GM13977 (cell line): ENCODE data around the gene INPP5F.
"Not testable (repeated sequence)": the region's sequence is repeated elsewhere in the genome, so short reads cannot be mapped to it uniquely, and the experiment has no call there.

Experiments used
- DNase-seq: peaks from one replicate; pipeline ENCODE4 v3.0.0; 2012; ENCODE audit warnings: low spot score
- CTCF ChIP-seq: IDR thresholded peaks from 2 replicates; pipeline ENCODE4 v1.5.1; 2012; ENCODE audit warnings: mild to moderate bottlenecking, control low read depth; ENCODE audit not compliant: insufficient read depth; ENCODE audit errors: extremely low read depth, missing control alignments
- in situ Hi-C: fragments of 300-500 bp; cut with MboI; formaldehyde crosslinking; loops from one replicate; pipeline ENCODE4 v1.12.0; 2022; ENCODE audit warnings: low sequenced_read_pairs, low pct_unique_long_range_greater_than_20kb, mixed read lengths, inconsistent platforms; ENCODE audit not compliant: unreplicated experiment

The INPP5F gene

GRCh38 chr10:119705434-119705831 lies 20.4 kb upstream of the INPP5F start:
- DNase-seq: no peak
- in situ Hi-C loops: no loop called here

GRCh38 chr10:119706521-119707278 lies 19.1 kb upstream of the INPP5F start:
- no peak for DNase-seq
- in situ Hi-C loops: no loop called here
- no peak for TF ChIP-seq CTCF

More at GRCh38 chr10:119705434-119705831, 20.4 kb upstream of the INPP5F start:
- TF ChIP-seq CTCF: no peak

- DNase-seq: not testable (repeated sequence)
These were observed 18.5 kb upstream of the INPP5F start for GRCh38 chr10:119707331-119707730.

GRCh38 chr10:119710935-119711334 lies 14.9 kb upstream of the INPP5F start:
- in situ Hi-C loops, DNase-seq: not testable (repeated sequence)

More at GRCh38 chr10:119707331-119707730, 18.5 kb upstream of the INPP5F start:
- in situ Hi-C loops: not testable (repeated sequence)

GRCh38 chr10:119713744-119714483 lies 11.9 kb upstream of the INPP5F start:
- TF ChIP-seq CTCF: no peak
- in situ Hi-C loops: no loop called here
- no peak for DNase-seq

- DNase-seq: no peak
- in situ Hi-C loops: no loop called here
- no peak for TF ChIP-seq CTCF
These were observed 11.4 kb upstream of the INPP5F start for GRCh38 chr10:119714484-119714816.

- TF ChIP-seq CTCF: no peak
- in situ Hi-C loops: no loop called here
- no peak for DNase-seq
These were observed 10.0 kb upstream of the INPP5F start for GRCh38 chr10:119715628-119716505.
